Adrenal gland (tissue), 5 donors: ENCODE measurements around the gene TXLNA.

Experiments
- POLR2A ChIP-seq, 2 donors: fragments of 450-650 bp; IDR thresholded peaks; one replicate each; pipeline ENCODE4 v1.6.1; 2017; ENCODE audit warnings: antibody characterized with exemption in 2 of 2, mild to moderate bottlenecking in 2 of 2, moderate library complexity in 1 of 2
- TF ChIP-seq, protein P1 (sequence below), 6 experiments: fragments of 450-650 bp in 4 of 6; fragments of 200-600 bp in 2 of 6; sonication (generic) in 1 of 6; IDR thresholded peaks; 1 replicate in 5 of 6; 2 replicates in 1 of 6; pipeline versions ENCODE4 v1.5.1 to v1.8.0; 2016 to 2021; ENCODE audit warnings: antibody characterized with exemption in 6 of 6, mild to moderate bottlenecking in 2 of 6, moderate library complexity in 1 of 6
- donor health status: DM: no; HTN: no; CAD: no.

DNA sequence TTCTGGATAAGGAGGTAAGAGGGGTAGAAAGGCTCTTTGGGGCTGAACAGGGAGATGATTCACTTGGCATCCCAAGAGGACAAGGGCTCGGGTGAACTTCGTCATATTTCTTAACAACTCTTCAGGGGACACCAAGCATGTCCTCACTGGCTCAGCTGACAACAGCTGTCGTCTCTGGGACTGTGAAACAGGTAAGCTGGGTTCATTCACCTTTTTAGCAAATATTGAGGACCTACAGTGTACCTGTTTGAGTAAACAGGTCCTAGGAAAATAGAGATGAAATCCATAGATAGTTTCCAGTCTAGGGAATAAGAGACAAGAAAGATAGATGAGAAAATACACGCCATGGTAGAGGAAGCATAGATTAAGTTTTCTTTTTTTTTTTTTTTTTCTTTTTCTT is 44.8 kb downstream of the TXLNA start:
- TF ChIP-seq, protein P1, sequence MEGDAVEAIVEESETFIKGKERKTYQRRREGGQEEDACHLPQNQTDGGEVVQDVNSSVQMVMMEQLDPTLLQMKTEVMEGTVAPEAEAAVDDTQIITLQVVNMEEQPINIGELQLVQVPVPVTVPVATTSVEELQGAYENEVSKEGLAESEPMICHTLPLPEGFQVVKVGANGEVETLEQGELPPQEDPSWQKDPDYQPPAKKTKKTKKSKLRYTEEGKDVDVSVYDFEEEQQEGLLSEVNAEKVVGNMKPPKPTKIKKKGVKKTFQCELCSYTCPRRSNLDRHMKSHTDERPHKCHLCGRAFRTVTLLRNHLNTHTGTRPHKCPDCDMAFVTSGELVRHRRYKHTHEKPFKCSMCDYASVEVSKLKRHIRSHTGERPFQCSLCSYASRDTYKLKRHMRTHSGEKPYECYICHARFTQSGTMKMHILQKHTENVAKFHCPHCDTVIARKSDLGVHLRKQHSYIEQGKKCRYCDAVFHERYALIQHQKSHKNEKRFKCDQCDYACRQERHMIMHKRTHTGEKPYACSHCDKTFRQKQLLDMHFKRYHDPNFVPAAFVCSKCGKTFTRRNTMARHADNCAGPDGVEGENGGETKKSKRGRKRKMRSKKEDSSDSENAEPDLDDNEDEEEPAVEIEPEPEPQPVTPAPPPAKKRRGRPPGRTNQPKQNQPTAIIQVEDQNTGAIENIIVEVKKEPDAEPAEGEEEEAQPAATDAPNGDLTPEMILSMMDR (IDR thresholded peaks at IDR 0.05): no peak
- TF ChIP-seq POLR2A (IDR thresholded peaks at IDR 0.05): no peak
